HEK293 (cell line): Measurements from ENCODE around the gene MRPL54.

ENCODE experiments used
- ZFP37 ChIP-seq: fragments of 450-650 bp; formaldehyde crosslinking; IDR thresholded peaks from 2 replicates; pipeline ENCODE4 v1.5.1; 2016; ENCODE audit warnings: missing biosample characterization, missing genetic modification characterization
- ZNF155 ChIP-seq: fragments of 450-650 bp; formaldehyde crosslinking; IDR thresholded peaks from 2 replicates; pipeline ENCODE4 v1.5.1; 2016; ENCODE audit warnings: missing biosample characterization, missing genetic modification characterization
- ZNF830 ChIP-seq: fragments of 450-650 bp; IDR thresholded peaks from 2 replicates; pipeline ENCODE4 v1.5.0; 2018; ENCODE audit warnings: missing biosample characterization, missing genetic modification characterization, low read depth, mild to moderate bottlenecking, moderate library complexity
- TF ChIP-seq, protein P1 (sequence below): fragments of 450-650 bp; formaldehyde crosslinking; IDR thresholded peaks from 2 replicates; pipeline ENCODE4 v1.5.1; 2016; ENCODE audit warnings: missing biosample characterization, missing genetic modification characterization
- TF ChIP-seq, protein P2 (sequence below): fragments of 450-650 bp; IDR thresholded peaks from 2 replicates; pipeline ENCODE4 v1.5.1; 2018; ENCODE audit warnings: missing biosample characterization, mild to moderate bottlenecking, missing genetic modification characterization

DNA sequence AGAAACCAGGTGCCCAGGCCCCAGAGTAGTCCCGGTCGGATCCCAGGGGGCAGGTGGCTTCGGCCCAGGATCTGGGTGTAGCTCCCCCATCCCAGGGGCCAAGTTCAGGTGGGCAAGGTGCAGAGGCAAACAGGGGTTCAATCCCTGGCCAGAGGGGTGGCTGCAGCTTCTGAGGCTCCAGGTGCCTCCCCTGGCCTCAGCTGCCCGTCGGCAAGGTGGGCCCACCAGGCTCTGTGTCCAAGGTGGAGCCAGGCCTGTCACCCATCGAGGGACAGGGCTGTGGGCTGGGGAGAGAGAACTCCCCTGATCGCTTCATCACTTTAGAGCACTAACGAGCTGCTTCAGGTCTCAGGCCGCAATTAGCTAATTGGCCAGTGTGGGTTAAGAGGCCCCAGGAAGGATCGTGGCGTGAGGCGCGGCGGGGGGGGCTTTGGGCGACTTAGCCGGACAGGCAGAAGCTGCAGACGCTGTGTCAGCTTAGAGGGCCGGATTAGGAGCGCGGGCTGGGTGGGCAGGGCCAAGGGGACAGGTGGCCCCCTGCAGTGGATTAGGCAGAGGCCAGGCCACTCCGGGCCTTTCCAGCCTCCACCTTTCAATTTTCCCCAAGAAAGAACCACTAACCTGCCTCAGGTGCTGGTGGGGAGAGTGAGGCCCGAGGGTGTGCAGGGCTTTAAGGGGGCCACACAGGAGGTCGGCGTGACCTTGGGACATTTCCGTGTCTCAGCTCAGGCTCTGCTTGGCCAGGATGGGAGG, 12.3 kb downstream of the MRPL54 start:
- TF ChIP-seq, protein P1, sequence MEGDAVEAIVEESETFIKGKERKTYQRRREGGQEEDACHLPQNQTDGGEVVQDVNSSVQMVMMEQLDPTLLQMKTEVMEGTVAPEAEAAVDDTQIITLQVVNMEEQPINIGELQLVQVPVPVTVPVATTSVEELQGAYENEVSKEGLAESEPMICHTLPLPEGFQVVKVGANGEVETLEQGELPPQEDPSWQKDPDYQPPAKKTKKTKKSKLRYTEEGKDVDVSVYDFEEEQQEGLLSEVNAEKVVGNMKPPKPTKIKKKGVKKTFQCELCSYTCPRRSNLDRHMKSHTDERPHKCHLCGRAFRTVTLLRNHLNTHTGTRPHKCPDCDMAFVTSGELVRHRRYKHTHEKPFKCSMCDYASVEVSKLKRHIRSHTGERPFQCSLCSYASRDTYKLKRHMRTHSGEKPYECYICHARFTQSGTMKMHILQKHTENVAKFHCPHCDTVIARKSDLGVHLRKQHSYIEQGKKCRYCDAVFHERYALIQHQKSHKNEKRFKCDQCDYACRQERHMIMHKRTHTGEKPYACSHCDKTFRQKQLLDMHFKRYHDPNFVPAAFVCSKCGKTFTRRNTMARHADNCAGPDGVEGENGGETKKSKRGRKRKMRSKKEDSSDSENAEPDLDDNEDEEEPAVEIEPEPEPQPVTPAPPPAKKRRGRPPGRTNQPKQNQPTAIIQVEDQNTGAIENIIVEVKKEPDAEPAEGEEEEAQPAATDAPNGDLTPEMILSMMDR: no peak
- TF ChIP-seq ZFP37 (tag by site-specific recombination) (no peak), ZNF155 (no peak), ZNF830 (tag by site-specific recombination) (no peak)
- TF ChIP-seq, protein P2, sequence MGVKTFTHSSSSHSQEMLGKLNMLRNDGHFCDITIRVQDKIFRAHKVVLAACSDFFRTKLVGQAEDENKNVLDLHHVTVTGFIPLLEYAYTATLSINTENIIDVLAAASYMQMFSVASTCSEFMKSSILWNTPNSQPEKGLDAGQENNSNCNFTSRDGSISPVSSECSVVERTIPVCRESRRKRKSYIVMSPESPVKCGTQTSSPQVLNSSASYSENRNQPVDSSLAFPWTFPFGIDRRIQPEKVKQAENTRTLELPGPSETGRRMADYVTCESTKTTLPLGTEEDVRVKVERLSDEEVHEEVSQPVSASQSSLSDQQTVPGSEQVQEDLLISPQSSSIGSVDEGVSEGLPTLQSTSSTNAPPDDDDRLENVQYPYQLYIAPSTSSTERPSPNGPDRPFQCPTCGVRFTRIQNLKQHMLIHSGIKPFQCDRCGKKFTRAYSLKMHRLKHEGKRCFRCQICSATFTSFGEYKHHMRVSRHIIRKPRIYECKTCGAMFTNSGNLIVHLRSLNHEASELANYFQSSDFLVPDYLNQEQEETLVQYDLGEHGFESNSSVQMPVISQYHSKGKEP: no peak
